PFSK-1 (cell line): ENCODE results near the gene FOXO6.

Experiments used
- FOXP2 ChIP-seq: optimal IDR thresholded peaks from 2 replicates; pipeline ENCODE3; 2011; ENCODE audit warnings: borderline replicate concordance, control low read depth, inconsistent platforms; ENCODE audit not compliant: insufficient read depth; ENCODE audit errors: extremely low read length, extremely low read depth
- POLR2AphosphoS5 ChIP-seq: IDR thresholded peaks from 2 replicates; pipeline ENCODE4 v1.6.1; 2012; ENCODE audit warnings: low read depth, mild to moderate bottlenecking, control low read depth, low read length, moderate library complexity
- SIN3A ChIP-seq: IDR thresholded peaks from 2 replicates; pipeline ENCODE4 v1.6.1; 2012; ENCODE audit warnings: mild to moderate bottlenecking, low read length, moderate library complexity, borderline replicate concordance; ENCODE audit not compliant: insufficient read depth
- TAF1 ChIP-seq: IDR thresholded peaks from 2 replicates; pipeline ENCODE4 v1.6.1; 2012; ENCODE audit warnings: low read length, control low read depth, borderline replicate concordance; ENCODE audit not compliant: insufficient read depth
- TF ChIP-seq, protein P1 (sequence below), 2 experiments: IDR thresholded peaks; 2 replicates each; pipeline versions ENCODE4 v1.6.1 to v1.8.0; 2011 to 2012; ENCODE audit warnings: low read depth in 2 of 2, low read length in 2 of 2, control low read depth in 1 of 2, inconsistent platforms in 1 of 2, mild to moderate bottlenecking in 1 of 2, moderate library complexity in 1 of 2; ENCODE audit not compliant: insufficient read depth in 1 of 2

DNA sequence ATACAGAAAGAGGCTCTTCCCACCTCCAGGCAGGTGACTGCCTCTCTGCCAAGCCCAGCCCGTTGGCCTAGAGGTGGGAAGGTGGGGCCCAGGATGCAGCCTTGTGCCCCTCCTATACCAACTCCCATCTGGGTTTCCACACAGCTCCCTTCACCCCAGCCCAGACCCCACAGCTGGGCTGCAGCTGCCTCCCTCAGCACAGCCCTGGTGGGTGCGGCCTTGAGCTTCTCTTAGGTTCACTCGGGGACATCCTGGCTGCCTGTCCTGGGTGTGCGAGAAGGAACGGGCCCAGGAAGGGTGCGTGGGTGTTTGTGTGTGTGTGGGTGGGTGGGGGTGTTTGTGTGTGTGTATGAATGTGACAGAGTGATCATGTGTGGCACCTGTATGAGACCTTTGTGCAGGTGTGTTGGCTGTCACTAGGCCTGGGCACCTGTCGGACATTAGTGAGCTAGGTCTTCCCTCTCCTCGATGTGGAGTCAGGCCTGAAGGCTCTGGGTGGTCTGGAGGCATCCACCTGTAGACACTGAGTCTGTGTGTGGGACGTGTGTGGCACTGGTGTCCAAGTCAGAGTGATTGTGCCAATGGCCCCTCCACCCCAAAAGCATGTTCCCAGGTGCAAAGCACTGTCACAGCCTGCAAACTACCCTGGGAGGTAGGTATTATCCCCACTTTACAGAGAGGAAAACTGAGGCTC is 30.7 kb downstream of the FOXO6 start:
- no peak for TF ChIP-seq POLR2AphosphoS5
- TF ChIP-seq SIN3A, result no peak
- TF ChIP-seq FOXP2, result no peak
- no peak for TF ChIP-seq TAF1
- TF ChIP-seq, protein P1, sequence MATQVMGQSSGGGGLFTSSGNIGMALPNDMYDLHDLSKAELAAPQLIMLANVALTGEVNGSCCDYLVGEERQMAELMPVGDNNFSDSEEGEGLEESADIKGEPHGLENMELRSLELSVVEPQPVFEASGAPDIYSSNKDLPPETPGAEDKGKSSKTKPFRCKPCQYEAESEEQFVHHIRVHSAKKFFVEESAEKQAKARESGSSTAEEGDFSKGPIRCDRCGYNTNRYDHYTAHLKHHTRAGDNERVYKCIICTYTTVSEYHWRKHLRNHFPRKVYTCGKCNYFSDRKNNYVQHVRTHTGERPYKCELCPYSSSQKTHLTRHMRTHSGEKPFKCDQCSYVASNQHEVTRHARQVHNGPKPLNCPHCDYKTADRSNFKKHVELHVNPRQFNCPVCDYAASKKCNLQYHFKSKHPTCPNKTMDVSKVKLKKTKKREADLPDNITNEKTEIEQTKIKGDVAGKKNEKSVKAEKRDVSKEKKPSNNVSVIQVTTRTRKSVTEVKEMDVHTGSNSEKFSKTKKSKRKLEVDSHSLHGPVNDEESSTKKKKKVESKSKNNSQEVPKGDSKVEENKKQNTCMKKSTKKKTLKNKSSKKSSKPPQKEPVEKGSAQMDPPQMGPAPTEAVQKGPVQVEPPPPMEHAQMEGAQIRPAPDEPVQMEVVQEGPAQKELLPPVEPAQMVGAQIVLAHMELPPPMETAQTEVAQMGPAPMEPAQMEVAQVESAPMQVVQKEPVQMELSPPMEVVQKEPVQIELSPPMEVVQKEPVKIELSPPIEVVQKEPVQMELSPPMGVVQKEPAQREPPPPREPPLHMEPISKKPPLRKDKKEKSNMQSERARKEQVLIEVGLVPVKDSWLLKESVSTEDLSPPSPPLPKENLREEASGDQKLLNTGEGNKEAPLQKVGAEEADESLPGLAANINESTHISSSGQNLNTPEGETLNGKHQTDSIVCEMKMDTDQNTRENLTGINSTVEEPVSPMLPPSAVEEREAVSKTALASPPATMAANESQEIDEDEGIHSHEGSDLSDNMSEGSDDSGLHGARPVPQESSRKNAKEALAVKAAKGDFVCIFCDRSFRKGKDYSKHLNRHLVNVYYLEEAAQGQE (IDR thresholded peaks at IDR 0.05; ENCODE audit: insufficient read depth in 1 of 2, low read depth in 2 of 2, low read length in 2 of 2), result no peak
